Body of pancreas (tissue), 4 donors: ENCODE results near the gene SCP2.

Experiments used
- POLR2A ChIP-seq, 3 donors: fragments of 450-650 bp; IDR thresholded peaks; one replicate each; pipeline ENCODE4 v1.6.1; 2016; ENCODE audit warnings: antibody characterized with exemption in 3 of 3, mild to moderate bottlenecking in 2 of 3
- TF ChIP-seq, protein P1 (sequence below), 7 experiments: fragments of 450-650 bp in 4 of 7; fragments of 200-600 bp in 3 of 7; sonication (generic) in 3 of 7; IDR thresholded peaks; one replicate each; pipeline ENCODE4 v1.5.1; 2016 to 2019; ENCODE audit warnings: antibody characterized with exemption in 7 of 7

DNA sequence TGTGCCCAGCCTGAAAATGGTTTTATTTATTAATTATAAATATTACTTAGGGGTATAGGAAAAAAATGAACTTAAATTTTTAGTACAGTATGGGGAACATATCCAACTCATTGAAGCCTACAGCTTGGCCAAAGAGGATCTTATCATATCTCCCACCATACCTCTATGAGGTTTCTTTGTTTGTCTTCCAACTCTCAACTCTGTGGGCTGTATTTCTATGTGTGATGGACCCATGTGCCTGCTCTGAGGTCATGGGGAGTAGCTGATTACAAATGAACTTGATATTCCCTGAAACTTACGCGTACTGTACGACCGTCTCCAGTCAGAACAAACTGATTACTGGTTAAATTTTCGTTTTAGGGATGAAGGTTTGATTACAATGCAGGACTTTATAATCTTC, 93.5 kb downstream of the SCP2 start:
- TF ChIP-seq, protein P1, sequence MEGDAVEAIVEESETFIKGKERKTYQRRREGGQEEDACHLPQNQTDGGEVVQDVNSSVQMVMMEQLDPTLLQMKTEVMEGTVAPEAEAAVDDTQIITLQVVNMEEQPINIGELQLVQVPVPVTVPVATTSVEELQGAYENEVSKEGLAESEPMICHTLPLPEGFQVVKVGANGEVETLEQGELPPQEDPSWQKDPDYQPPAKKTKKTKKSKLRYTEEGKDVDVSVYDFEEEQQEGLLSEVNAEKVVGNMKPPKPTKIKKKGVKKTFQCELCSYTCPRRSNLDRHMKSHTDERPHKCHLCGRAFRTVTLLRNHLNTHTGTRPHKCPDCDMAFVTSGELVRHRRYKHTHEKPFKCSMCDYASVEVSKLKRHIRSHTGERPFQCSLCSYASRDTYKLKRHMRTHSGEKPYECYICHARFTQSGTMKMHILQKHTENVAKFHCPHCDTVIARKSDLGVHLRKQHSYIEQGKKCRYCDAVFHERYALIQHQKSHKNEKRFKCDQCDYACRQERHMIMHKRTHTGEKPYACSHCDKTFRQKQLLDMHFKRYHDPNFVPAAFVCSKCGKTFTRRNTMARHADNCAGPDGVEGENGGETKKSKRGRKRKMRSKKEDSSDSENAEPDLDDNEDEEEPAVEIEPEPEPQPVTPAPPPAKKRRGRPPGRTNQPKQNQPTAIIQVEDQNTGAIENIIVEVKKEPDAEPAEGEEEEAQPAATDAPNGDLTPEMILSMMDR (IDR thresholded peaks at IDR 0.05) = no peak
- no peak for TF ChIP-seq POLR2A (IDR thresholded peaks at IDR 0.05)
